ENCODE measurements around the gene CARD11.

CARD11 gene

DNA sequence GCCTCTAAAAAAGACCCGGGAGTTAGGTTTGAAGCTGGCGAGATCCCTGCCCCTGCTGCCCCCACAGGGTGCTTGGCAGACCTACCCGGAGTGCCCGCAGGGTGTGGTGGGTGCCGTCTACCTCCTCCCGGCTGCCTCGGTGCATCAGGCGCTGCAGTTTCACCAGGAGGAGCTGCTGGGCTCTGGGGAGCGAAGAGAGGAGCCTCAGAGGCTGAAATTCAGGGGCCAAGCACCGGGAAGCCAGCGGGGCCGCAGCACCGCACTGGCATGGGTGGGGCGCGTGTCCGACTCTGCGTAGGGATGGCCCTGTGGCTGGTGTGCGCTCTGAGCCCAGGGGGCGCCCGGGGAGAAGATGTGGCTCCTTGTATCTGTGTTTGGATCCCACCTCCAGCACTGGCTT, 125.3 kb downstream of the CARD11 start:
- DNase-seq (ENCODE audit: insufficient read length, low spot score): no peak
- no peak for TF ChIP-seq CTCF (IDR thresholded peaks at IDR 0.05; ENCODE audit: insufficient read depth, missing control alignments)
- no peak for FAIRE-seq

DNA sequence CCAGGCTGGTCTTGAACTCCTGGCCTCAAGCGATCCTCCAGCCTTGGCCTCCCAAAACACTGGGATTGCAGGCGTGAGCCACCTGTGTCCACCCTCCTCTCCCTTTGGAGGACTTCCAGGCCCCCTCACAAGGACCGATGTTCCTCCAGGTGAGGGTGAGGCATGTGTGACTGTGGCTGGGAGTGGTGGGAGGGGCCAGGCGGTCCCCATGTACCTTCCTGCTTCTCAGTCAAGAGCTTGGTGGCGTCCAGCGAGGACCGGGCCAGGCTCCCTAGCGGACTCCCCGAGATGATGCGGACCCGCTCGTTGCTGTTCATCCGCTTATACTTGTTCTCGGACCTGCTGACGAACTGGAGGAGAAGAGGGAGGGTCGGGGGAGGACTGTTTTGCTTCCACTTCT, 128.6 kb downstream of the CARD11 start:
- FAIRE-seq: no peak

DNA sequence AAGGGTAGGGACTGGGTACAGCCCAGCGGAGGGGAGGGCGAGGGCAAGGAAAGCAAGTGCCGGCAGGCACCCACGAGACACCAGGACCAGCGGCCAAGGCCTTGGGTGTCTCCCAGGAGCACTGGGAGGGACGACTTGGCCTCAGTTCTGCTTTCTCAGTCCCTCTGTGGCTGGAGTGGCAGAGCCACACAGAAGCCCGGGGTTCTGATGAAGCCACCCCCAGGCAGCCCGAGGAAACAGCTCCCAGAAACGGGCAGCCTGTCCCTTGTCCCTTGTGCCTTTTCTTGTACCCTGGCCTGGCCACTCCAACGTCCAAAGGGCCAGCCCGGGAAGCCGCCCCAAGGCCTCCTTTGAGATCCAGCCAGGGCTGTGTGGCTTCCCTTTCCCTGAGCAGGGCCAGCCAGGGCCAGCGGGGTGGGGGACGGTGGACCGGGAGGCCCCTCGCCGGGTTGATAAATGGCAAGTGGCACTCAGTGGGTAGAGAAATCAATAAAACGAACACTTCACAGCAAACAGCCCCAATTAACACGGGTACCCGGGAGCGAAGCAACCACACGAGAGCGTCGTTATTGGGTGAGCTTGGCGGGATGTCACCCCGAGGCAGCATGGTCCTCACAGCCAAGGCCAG, 129.8 kb downstream of the CARD11 start:
- DNase-seq (ENCODE audit: insufficient read length, low spot score) (no peak), FAIRE-seq (no peak)
- no peak for TF ChIP-seq CTCF (IDR thresholded peaks at IDR 0.05; ENCODE audit: insufficient read depth, missing control alignments)

More for the DNA sequence above, 128.6 kb downstream of the CARD11 start:
- DNase-seq (ENCODE audit: insufficient read length, low spot score): no peak
- TF ChIP-seq CTCF (IDR thresholded peaks at IDR 0.05; ENCODE audit: insufficient read depth, missing control alignments): no peak

DNA sequence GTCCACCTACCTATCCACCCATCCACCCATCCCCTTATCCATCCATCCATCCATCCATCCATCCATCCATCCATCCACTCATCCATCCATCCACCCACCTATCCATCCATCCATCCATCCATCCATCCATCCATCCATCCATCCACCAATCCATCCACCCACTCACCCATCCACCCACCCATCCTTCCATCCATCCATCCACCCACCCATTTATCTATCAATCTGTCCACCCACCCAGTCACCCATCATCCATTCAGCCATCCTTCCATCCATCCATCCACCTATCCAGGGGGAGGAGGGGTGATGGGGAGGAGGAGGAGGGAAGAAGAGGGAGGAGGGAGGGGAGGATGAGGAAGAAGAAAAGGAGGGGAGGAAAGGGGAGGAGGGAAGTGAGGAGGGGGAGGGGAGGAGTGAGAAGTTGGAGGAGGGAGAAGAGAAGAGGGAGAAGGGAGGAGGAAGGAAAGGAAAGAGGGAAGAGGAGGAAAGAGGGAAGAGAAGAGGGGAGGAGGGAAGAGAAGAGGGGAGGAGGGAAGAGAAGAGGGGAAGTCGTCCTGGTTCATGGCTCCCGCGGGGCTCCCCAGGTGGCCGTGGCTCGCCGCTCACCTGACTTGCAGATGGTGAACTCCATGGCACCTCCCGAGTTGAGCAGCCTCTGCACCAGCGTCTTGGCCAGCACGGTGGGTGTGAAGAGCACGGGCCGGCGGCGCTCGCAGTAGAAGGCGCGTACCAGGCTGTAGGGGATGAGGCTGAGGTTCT, 130.8 kb downstream of the CARD11 start:
- no peak for TF ChIP-seq CTCF (IDR thresholded peaks at IDR 0.05; ENCODE audit: insufficient read depth, missing control alignments)
- no peak for DNase-seq (ENCODE audit: insufficient read length, low spot score)
- FAIRE-seq: no peak

DNA sequence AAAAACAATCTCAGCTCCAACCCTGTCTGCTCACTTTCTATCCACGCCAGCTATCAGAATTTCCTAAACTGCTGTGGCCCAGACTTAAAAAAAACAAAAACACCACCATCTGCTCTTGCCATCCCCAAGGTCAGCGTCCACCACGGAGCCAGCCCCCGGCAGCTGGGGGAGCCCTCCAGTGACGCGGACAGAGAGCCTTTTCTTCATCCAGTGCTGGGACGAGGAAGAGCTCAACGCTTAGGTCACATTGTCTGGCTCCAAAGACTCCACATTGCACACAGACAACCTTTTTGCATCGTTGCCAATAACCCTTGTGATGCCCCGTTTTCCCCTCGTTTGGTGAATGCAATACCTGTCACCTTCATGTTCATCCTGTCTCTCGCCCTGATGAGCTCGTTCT, 132.2 kb downstream of the CARD11 start:
- FAIRE-seq (no peak), DNase-seq (ENCODE audit: insufficient read length, low spot score) (no peak)
- no peak for TF ChIP-seq CTCF (IDR thresholded peaks at IDR 0.05; ENCODE audit: insufficient read depth, missing control alignments)

GRCh38 chr7:2909471-2910039, 134.1 kb downstream of the CARD11 start:
- TF ChIP-seq CTCF (IDR thresholded peaks at IDR 0.05; ENCODE audit: insufficient read depth, missing control alignments): no peak
- DNase-seq (ENCODE audit: insufficient read length, low spot score) (no peak), FAIRE-seq (no peak)

DNA sequence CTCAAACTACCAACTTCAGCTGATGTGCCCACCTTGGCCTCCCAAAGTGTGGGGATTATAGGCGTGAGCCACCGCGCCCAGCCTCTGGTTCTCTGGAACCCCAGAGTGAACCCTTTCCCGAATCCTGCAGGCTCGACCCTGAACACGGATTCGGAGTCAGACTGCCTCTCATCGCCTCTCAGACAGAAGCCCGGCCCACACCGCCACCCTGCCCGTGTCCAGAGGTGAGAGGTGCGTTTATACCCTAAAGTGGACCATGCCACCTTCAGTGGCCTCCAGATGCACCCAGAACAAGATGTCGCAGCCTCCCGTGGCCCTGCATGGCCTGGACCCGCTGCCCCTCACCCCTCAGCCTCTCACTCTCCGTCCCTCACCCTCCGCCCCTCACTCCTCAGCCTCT, 134.6 kb downstream of the CARD11 start:
- no peak for FAIRE-seq
- no peak for DNase-seq (ENCODE audit: insufficient read length, low spot score)
- no peak for TF ChIP-seq CTCF (IDR thresholded peaks at IDR 0.05; ENCODE audit: insufficient read depth, missing control alignments)
